ENCODE data around the gene RIC3. TPM values are rescaled to one million over a fixed set of nuclear protein-coding genes. Genes with fewer than 3 reads are reported as not detected.

RIC3 gene
- total RNA-seq = not detected in 2 replicates

GRCh38 chr11:8168485-8169257, at the start of gene RIC3:
RIC3 (minus strand) TSS chr11:8169025; CDS start chr11:8168989, 36 bp downstream.

GRCh38 chr11:8080674-8081590, 87.9 kb downstream of the RIC3 start, which contains the start of gene TUB:
TUB (plus strand) TSS chr11:8081211; CDS start chr11:8081511, 300 bp downstream.

Other genes starting within 250 kb of the RIC3 start
- gene OR10A6, start 237.8 kb downstream of the RIC3 start, total RNA-seq = not detected in 2 replicates
- gene OR10A3, start 227.3 kb downstream of the RIC3 start, total RNA-seq = 0.09 TPM in 1 of 2 replicates, not detected in the other
- 1.2 TPM in 1 of 2 replicates, not detected in the other for gene NLRP10, start 203.6 kb downstream of the RIC3 start, total RNA-seq
- 235 and 288 TPM in 2 replicates for gene EIF3F, start 181.7 kb downstream of the RIC3 start, total RNA-seq
- 2.3 and 3.2 TPM in 2 replicates for gene TUB, start 87.8 kb downstream of the RIC3 start, total RNA-seq
- gene LMO1, start 94.9 kb upstream of the RIC3 start, total RNA-seq = not detected in 2 replicates